Effector memory CD8-positive, alpha-beta T cell (primary cell): ENCODE results near the gene VPS4B.

ENCODE experiments used
- ATAC-seq: fragments of 150-1000 bp; cut with Tn5 transposase; replicated peaks from 2 replicates; pipeline ENCODE4 v1.10.0; 2021; ENCODE audit warnings: mild to moderate bottlenecking, moderate library complexity
- DNase-seq, 3 experiments: peaks; one replicate each; pipeline ENCODE4 v3.0.0; 2021
- H3K27ac Mint-ChIP-seq, 2 donors: one replicate each; pipeline ENCODE4 v1.8.0; 2022; ENCODE audit warnings: mild to moderate bottlenecking in 2 of 2, mixed read lengths in 2 of 2, moderate library complexity in 2 of 2
- H3K27me3 Mint-ChIP-seq, 2 donors: one replicate each; pipeline ENCODE4 v1.8.0; 2022; ENCODE audit warnings: mixed read lengths in 2 of 2
- H3K36me3 Mint-ChIP-seq: one replicate; pipeline ENCODE4 v1.8.0; 2022; ENCODE audit warnings: mild to moderate bottlenecking, moderate library complexity, mixed read lengths; ENCODE audit not compliant: insufficient read depth
- H3K4me1 Mint-ChIP-seq, 2 donors: one replicate each; pipeline ENCODE4 v1.8.0; 2022; ENCODE audit warnings: low read depth in 2 of 2, mixed read lengths in 2 of 2
- H3K4me3 Mint-ChIP-seq, 2 donors: one replicate each; pipeline ENCODE4 v1.8.0; 2022; ENCODE audit warnings: mild to moderate bottlenecking in 2 of 2, mixed read lengths in 2 of 2, moderate library complexity in 2 of 2
- H3K9me3 Mint-ChIP-seq, 2 donors: one replicate each; pipeline ENCODE4 v1.8.0; 2022; ENCODE audit warnings: mixed read lengths in 2 of 2

VPS4B gene

DNA sequence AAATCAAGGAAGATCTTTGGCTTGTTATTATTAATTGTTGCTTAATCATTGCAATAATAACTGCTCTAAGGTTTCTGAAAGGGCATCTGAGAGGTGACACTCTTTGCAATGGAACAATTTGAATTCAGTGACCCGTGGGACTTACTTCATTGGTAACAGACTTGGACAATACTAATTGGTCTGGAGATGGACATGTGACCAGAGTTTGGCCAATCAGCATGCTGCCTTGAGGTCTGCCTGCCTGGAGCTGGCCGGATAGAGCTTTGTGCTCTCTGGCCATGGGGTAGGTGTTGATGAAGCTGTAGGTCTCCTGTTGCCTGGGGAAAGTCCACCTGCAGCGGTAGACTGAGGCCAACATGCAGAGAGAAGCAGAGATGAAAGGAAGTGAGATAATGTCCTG, 24.0 kb upstream of the VPS4B start:
- DNase-seq: no peak
- Mint-ChIP-seq H3K27me3 (peaks cover 0 to 10% of the 10 kb centered on the region in 2 donors), H3K36me3 (no peaks in the 10 kb centered on the region), H3K4me3 (no peak overlapping the region), H3K9me3 (no peaks in the 10 kb centered on the region), H3K27ac (no peak overlapping the region), H3K4me1 (no peaks in the 10 kb centered on the region)
- ATAC-seq: no peak

DNA sequence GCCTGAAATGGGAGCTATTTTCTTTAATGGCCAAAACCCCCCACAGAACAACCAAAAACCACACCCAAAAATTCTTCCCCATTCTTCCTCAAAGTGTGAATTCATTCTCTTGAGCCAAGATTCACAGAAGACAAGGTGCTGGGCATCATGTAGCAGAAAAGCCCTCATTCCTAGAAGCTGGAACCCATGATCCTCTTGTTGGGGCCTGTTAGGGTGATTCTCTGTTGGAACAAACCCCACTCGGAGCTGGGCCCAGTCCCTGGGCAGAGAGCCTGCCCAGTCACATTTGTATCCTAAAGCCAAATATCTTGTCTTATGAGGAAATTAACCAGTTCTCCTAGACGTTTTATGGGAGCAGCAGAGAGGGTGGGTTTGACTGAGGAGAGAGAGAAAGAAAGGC, 22.8 kb upstream of the VPS4B start:
- Mint-ChIP-seq H3K27me3 (peaks cover 0 to 8% of the 10 kb centered on the region in 2 donors), H3K36me3 (no peaks in the 10 kb centered on the region), H3K9me3 (no peaks in the 10 kb centered on the region), H3K4me3 (no peak overlapping the region), H3K27ac (no peak overlapping the region), H3K4me1 (no peaks in the 10 kb centered on the region)
- ATAC-seq (no peak), DNase-seq (no peak)

GRCh38 chr18:63444580-63444979, 22.3 kb upstream of the VPS4B start:
- no peaks in the 10 kb centered on the region for H3K9me3 Mint-ChIP-seq
- ATAC-seq (peak; percentile 37), DNase-seq (no peak)
- no peak overlapping the region for H3K4me3 Mint-ChIP-seq
- H3K4me1 Mint-ChIP-seq: no peaks in the 10 kb centered on the region
- peaks cover 0 to 8% of the 10 kb centered on the region in 2 donors for H3K27me3 Mint-ChIP-seq
- no peak overlapping the region for H3K27ac Mint-ChIP-seq
- no peaks in the 10 kb centered on the region for H3K36me3 Mint-ChIP-seq

DNA sequence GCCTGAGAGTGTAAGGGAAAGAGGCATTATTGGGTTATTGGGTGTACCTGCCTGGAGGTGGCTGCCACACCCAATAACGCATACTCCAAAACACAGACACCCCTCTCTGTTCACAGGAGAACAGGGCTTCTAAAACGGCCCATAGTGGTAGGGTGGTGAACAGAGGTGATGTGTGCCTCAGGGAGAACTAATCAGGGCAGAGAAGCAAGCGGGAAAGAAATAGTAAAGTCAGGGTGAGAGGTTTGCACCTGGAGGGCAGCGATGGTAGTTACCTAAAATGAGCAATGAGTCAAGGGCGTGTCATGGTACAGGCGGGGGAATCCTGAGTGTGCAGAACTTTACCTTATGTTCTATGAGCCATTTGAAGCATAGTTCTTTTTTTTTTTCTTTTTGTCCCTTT, 21.6 kb upstream of the VPS4B start:
- H3K9me3 Mint-ChIP-seq: no peaks in the 10 kb centered on the region
- H3K4me3 Mint-ChIP-seq: no peak overlapping the region
- DNase-seq (no peak), ATAC-seq (no peak)
- no peak overlapping the region for H3K27ac Mint-ChIP-seq
- H3K4me1 Mint-ChIP-seq: peaks cover 4 to 5% of the 10 kb centered on the region in 2 donors
- no peaks in the 10 kb centered on the region for H3K36me3 Mint-ChIP-seq
- H3K27me3 Mint-ChIP-seq: peaks cover 0 to 8% of the 10 kb centered on the region in 2 donors

DNA sequence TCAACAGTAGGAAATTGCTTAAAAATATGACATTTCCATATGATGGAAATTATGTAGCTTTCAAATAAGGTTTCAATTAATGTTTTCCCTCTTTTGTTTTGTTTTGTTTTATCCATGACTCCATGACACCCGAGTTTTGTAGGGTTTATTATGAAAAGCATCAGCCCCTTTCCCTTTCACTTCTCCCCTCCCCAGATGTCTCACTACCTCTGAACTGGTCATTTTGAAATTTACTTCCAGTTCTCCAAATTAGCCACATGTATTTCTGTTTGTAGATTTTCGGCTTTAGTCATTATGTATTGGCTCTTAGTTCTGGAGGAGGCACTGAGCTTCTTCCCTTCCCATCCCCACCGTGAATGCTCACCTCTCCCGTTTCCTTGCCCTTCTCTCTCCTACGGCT, 18.6 kb upstream of the VPS4B start:
- Mint-ChIP-seq H3K4me1 (peaks cover 4 to 5% of the 10 kb centered on the region in 2 donors), H3K36me3 (no peaks in the 10 kb centered on the region), H3K4me3 (no peak overlapping the region), H3K27me3 (peaks cover 9 to 18% of the 10 kb centered on the region in 2 donors), H3K27ac (peak overlapping the region in 1 of 2 donors; percentile 59), H3K9me3 (no peaks in the 10 kb centered on the region)
- no peak for ATAC-seq
- DNase-seq: no peak

DNA sequence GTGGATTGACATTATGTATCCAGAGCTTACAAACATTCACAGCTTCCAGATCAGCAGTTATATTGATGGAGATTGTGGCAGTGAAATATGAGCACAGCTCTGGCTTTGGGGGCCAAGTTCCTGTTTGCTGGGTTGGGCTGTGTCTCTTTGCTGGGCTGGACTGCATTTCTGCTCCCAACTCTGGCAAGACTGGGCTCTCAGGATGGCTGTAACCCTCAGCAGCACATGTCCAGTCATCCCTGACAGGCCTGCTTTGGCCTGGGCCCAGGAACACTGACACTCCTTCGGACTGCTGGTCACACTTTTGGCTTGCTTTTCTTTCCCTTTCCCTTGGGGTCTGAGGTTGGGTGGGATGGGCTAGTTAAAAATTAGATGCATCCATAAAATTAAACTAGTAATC, 17.9 kb upstream of the VPS4B start:
- no peak for ATAC-seq
- Mint-ChIP-seq H3K9me3 (no peaks in the 10 kb centered on the region), H3K27me3 (peaks cover 9 to 18% of the 10 kb centered on the region in 2 donors), H3K36me3 (no peaks in the 10 kb centered on the region), H3K4me1 (peaks cover 4 to 5% of the 10 kb centered on the region in 2 donors), H3K4me3 (no peak overlapping the region), H3K27ac (no peak overlapping the region)
- DNase-seq: no peak

GRCh38 chr18:63439334-63439733, 17.1 kb upstream of the VPS4B start:
- Mint-ChIP-seq H3K27ac (no peak overlapping the region), H3K4me3 (no peak overlapping the region), H3K9me3 (no peaks in the 10 kb centered on the region), H3K4me1 (peaks cover 4 to 5% of the 10 kb centered on the region in 2 donors), H3K36me3 (no peaks in the 10 kb centered on the region), H3K27me3 (peaks cover 9 to 19% of the 10 kb centered on the region in 2 donors)
- DNase-seq (peak; percentile 37 to 59 (median 51)), ATAC-seq (peak; percentile 74)

DNA sequence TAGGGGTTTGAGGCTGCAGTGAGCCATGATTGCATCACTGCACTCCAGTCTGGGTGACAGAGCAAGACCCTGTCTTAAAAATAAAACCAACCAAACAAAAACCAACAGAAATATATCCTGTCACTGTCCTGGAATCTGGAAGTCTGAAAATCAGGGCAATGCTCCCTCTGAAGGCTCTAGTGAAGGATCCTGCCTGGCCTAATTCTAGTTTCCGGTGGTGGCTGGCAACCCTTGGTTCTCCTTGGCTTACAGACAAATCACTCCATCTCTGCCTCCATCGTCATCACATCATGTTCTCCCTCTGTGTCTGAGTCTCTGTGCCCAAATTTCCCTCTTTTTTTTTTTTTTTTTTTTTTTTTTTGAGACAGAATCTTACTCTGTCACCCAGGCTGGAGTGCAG, 15.9 kb upstream of the VPS4B start:
- no peak overlapping the region for H3K27ac Mint-ChIP-seq
- ATAC-seq (no peak), DNase-seq (no peak)
- H3K4me1 Mint-ChIP-seq: peaks cover 4 to 5% of the 10 kb centered on the region in 2 donors
- H3K27me3 Mint-ChIP-seq: peaks cover 15 to 30% of the 10 kb centered on the region in 2 donors
- H3K9me3 Mint-ChIP-seq: no peaks in the 10 kb centered on the region
- no peak overlapping the region for H3K4me3 Mint-ChIP-seq
- no peaks in the 10 kb centered on the region for H3K36me3 Mint-ChIP-seq

GRCh38 chr18:63433334-63433866, 11.1 kb upstream of the VPS4B start:
- no peaks in the 10 kb centered on the region for H3K36me3 Mint-ChIP-seq
- no peak overlapping the region for H3K27ac Mint-ChIP-seq
- ATAC-seq: no peak
- peaks cover 49 to 64% of the 10 kb centered on the region in 2 donors for H3K27me3 Mint-ChIP-seq
- no peak for DNase-seq
- no peaks in the 10 kb centered on the region for H3K4me1 Mint-ChIP-seq
- H3K4me3 Mint-ChIP-seq: no peak overlapping the region
- H3K9me3 Mint-ChIP-seq: no peaks in the 10 kb centered on the region

DNA sequence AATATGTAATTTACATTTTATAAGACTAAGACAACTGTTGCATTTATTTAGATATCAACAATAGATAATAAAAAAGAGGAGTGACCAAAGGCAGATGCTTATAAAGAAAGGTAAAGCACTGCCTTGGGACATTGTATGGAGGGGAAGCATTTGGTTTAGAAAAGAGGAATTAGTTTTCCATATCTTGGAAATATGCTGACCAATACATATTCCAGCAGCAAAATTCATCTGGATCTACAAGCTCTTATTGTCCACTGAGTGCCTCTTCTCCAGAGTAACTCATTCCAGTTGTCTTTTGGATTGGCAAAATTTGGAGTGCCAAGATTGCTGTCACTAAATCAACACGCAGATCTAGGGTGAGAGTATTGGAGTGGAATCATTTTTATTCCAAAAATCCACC, 8.9 kb upstream of the VPS4B start:
- no peak for DNase-seq
- no peak overlapping the region for H3K4me3 Mint-ChIP-seq
- H3K4me1 Mint-ChIP-seq: no peaks in the 10 kb centered on the region
- H3K36me3 Mint-ChIP-seq: no peaks in the 10 kb centered on the region
- peaks cover 58 to 70% of the 10 kb centered on the region in 2 donors for H3K27me3 Mint-ChIP-seq
- H3K27ac Mint-ChIP-seq: no peak overlapping the region
- ATAC-seq: no peak
- no peaks in the 10 kb centered on the region for H3K9me3 Mint-ChIP-seq

- H3K4me3 Mint-ChIP-seq: no peak overlapping the region
- no peaks in the 10 kb centered on the region for H3K4me1 Mint-ChIP-seq
- DNase-seq (no peak), ATAC-seq (no peak)
- H3K27me3 Mint-ChIP-seq: peaks cover 59 to 72% of the 10 kb centered on the region in 2 donors
- H3K9me3 Mint-ChIP-seq: no peaks in the 10 kb centered on the region
- H3K36me3 Mint-ChIP-seq: no peaks in the 10 kb centered on the region
- H3K27ac Mint-ChIP-seq: no peak overlapping the region
These were observed 8.2 kb upstream of the VPS4B start for GRCh38 chr18:63430526-63430925.

DNA sequence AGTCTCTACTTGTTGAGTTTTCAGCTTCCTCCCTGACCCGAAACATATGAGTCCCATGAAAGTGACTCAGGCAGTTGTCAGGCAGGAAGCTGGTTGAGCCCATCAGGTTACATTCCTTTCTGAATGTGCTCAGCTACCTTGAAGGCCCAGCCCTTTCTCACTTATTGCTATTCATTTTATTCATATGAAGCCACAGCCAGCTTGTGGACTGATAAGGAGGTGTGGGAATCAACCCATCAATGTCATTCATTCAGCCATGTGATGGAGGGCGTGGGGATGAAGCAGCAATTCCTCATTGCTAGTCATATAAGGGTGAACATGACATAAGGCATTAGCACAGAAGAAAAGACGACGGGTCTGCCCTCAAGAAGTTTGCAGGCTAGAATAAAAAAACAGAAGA, 5.3 kb upstream of the VPS4B start:
- Mint-ChIP-seq H3K27me3 (peaks cover 47 to 55% of the 10 kb centered on the region in 2 donors), H3K9me3 (no peaks in the 10 kb centered on the region)

GRCh38 chr18:63422864-63423304, 608 bp upstream of the VPS4B start:
- H3K27ac Mint-ChIP-seq: peak overlapping the region; percentile 98
- peaks cover 38% of the 10 kb centered on the region for H3K36me3 Mint-ChIP-seq
- peaks cover 22 to 37% of the 10 kb centered on the region in 2 donors for H3K4me1 Mint-ChIP-seq
- no peaks in the 10 kb centered on the region for H3K9me3 Mint-ChIP-seq
- ATAC-seq: peak; percentile 52
- no peak for DNase-seq
- peak overlapping the region; percentile 94 to 97 for H3K4me3 Mint-ChIP-seq
- H3K27me3 Mint-ChIP-seq: peaks cover 18 to 20% of the 10 kb centered on the region in 2 donors

More for the DNA sequence above, 5.3 kb upstream of the VPS4B start:
- Mint-ChIP-seq H3K4me1 (peaks cover 11 to 13% of the 10 kb centered on the region in 2 donors), H3K36me3 (peaks cover 11% of the 10 kb centered on the region), H3K27ac (no peak overlapping the region), H3K4me3 (no peak overlapping the region)
- DNase-seq (no peak), ATAC-seq (no peak)

DNA sequence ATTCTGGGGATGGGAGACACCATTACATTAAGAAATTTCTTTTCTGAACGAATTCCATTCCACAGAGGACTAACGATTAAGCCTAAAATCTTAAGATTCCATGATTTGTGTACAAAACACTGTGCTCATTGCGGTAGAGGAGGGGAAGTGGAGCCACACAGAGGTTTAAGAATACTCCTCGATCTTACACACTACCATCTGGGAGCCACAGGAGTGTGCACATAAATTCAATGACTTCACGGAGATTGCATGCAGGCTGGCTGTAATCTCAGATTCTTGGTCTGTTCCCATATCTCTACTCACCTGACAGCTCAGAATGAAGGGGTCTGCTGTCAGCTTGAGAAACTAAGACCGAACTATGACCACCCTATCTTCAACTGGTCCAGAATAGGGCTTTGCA, 762 bp downstream of the VPS4B start:
- no peak for ATAC-seq
- peak overlapping the region; percentile 94 to 97 for H3K4me3 Mint-ChIP-seq
- DNase-seq: peak in 1 of 3 experiments; percentile 2

More for the DNA sequence above, 762 bp downstream of the VPS4B start:
- H3K36me3 Mint-ChIP-seq: peaks cover 38% of the 10 kb centered on the region
- peaks cover 22 to 37% of the 10 kb centered on the region in 2 donors for H3K4me1 Mint-ChIP-seq
- H3K27ac Mint-ChIP-seq: peak overlapping the region; percentile 98
- peaks cover 8 to 10% of the 10 kb centered on the region in 2 donors for H3K27me3 Mint-ChIP-seq
- no peaks in the 10 kb centered on the region for H3K9me3 Mint-ChIP-seq
